ENCODE results near the gene SLC5A10.

SLC5A10 gene

GRCh38 chr17:19003543-19004420, 51.8 kb downstream of the SLC5A10 start:
- peak; percentile 85 for DNase-seq (ENCODE audit: low spot score)

- DNase-seq (ENCODE audit: low spot score): peak; percentile 75
Observed at GRCh38 chr17:19004421-19005136, 52.6 kb downstream of the SLC5A10 start, which contains the start of gene FAM83G. FAM83G (minus strand) TSS chr17:19004764; CDS start chr17:19004041, 723 bp downstream.

- DNase-seq (ENCODE audit: low spot score): no peak
Observed at GRCh38 chr17:19005137-19005773, 53.3 kb downstream of the SLC5A10 start.

GRCh38 chr17:19005789-19006430, 53.9 kb downstream of the SLC5A10 start:
- no peak for DNase-seq (ENCODE audit: low spot score)

GRCh38 chr17:19006698-19007097, 54.7 kb downstream of the SLC5A10 start:
- no peak for DNase-seq (ENCODE audit: low spot score)

GRCh38 chr17:19009970-19010369, 58.0 kb downstream of the SLC5A10 start:
- no peak for DNase-seq (ENCODE audit: low spot score)

GRCh38 chr17:19010729-19011505, 59.0 kb downstream of the SLC5A10 start:
- DNase-seq (ENCODE audit: low spot score): no peak

GRCh38 chr17:19011581-19011980, 59.6 kb downstream of the SLC5A10 start:
- DNase-seq (ENCODE audit: low spot score): no peak

GRCh38 chr17:19012171-19013080, 60.5 kb downstream of the SLC5A10 start:
- no peak for DNase-seq (ENCODE audit: low spot score)

- DNase-seq (ENCODE audit: low spot score): no peak
Observed at GRCh38 chr17:19013226-19013625, 61.3 kb downstream of the SLC5A10 start.

GRCh38 chr17:19013806-19014627, 62.1 kb downstream of the SLC5A10 start:
- no peak for DNase-seq (ENCODE audit: low spot score)

- no peak for DNase-seq (ENCODE audit: low spot score)
Observed at GRCh38 chr17:19014628-19015215, 62.8 kb downstream of the SLC5A10 start.

GRCh38 chr17:19015428-19015827, 63.5 kb downstream of the SLC5A10 start:
- DNase-seq (ENCODE audit: low spot score): no peak

GRCh38 chr17:19016297-19016696, 64.3 kb downstream of the SLC5A10 start:
- no peak for DNase-seq (ENCODE audit: low spot score)

- DNase-seq (ENCODE audit: low spot score): no peak
Observed at GRCh38 chr17:19016881-19017280, 64.9 kb downstream of the SLC5A10 start.

- DNase-seq (ENCODE audit: low spot score): no peak
Observed at GRCh38 chr17:19017401-19017800, 65.4 kb downstream of the SLC5A10 start.

- no peak for DNase-seq (ENCODE audit: low spot score)
Observed at GRCh38 chr17:19017804-19018599, 66.0 kb downstream of the SLC5A10 start.

- no peak for DNase-seq (ENCODE audit: low spot score)
Observed at GRCh38 chr17:19018600-19018950, 66.6 kb downstream of the SLC5A10 start.
